Stimulated activated naive CD8-positive, alpha-beta T cell treated with anti-CD3 and anti-CD28 coated beads, Interleukin-15, Interleukin-2, amounts not matched to agents 100 ng/mL and 50 ng/mL, for 24 hours (primary cell): ENCODE data around the gene GPR68.
A peak's percentile ranks its signal among the peaks of the same experiment; 100 is the strongest.
"Not testable (repeated sequence)": the region's sequence is repeated elsewhere in the genome, so short reads cannot be mapped to it uniquely, and the experiment has no call there.

ENCODE experiments used
- H3K27ac Mint-ChIP-seq: one replicate; pipeline ENCODE4 v1.8.0; 2021; ENCODE audit warnings: mild to moderate bottlenecking, mixed read lengths
- H3K27me3 Mint-ChIP-seq: one replicate; pipeline ENCODE4 v1.8.0; 2021; ENCODE audit warnings: mixed read lengths
- H3K36me3 Mint-ChIP-seq: one replicate; pipeline ENCODE4 v1.8.0; 2021; ENCODE audit warnings: low read depth, mixed read lengths
- H3K4me1 Mint-ChIP-seq: one replicate; pipeline ENCODE4 v1.8.0; 2021; ENCODE audit warnings: low read depth, mixed read lengths
- H3K4me3 Mint-ChIP-seq: one replicate; pipeline ENCODE4 v1.8.0; 2021; ENCODE audit warnings: mild to moderate bottlenecking, mixed read lengths
- H3K9me3 Mint-ChIP-seq: one replicate; pipeline ENCODE4 v1.8.0; 2021; ENCODE audit warnings: mixed read lengths

Gene GPR68

DNA sequence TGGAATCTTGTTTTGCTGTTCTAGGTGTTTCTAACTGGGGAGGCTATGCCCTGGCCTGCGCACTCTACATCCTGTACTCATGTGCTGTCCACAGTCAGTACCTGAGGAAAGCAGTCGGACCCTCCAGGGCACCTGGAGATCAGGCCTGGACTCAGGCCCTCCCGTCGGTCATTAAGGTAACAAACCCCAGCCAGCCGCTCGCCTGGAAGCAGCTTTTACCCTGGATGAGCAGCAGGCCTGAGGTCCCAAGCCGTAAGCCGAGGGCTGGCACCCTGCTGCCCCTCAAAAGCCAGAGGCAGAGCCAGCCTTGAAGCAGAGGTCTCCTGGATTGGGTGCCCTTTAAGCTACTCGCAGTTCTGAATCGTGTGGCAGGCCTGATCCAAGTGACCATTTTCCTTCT is 29.1 kb downstream of the GPR68 start:
- peak overlapping the region; percentile 58 for H3K27ac Mint-ChIP-seq
- peaks cover 54% of the 10 kb centered on the region for H3K36me3 Mint-ChIP-seq
- no peaks in the 10 kb centered on the region for H3K4me1 Mint-ChIP-seq
- H3K4me3 Mint-ChIP-seq, result no peak overlapping the region
- no peaks in the 10 kb centered on the region for H3K27me3 Mint-ChIP-seq
- H3K9me3 Mint-ChIP-seq, result no peaks in the 10 kb centered on the region

DNA sequence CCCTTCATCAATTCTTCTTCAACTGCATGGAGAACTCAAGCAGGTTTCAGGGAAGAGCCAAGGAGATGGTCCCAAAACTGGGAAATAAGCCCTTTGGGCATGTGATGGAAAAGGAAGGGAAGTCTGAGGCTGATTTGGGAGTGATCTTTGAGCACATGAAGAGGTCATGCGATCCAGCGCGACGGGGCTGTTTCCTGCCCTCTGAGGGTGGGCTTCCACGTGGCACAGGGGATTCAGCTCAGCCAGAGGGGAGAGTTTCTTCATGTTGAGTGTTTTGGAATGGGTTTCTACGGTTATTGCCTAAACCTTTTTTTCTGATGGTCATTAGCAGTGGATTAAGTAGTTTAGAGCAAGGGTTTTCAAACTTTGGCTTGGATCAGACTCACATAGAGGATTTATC is 30.2 kb downstream of the GPR68 start:
- H3K4me3 Mint-ChIP-seq, result no peak overlapping the region
- peaks cover 56% of the 10 kb centered on the region for H3K36me3 Mint-ChIP-seq
- H3K4me1 Mint-ChIP-seq, result no peaks in the 10 kb centered on the region
- no peaks in the 10 kb centered on the region for H3K27me3 Mint-ChIP-seq
- no peak overlapping the region for H3K27ac Mint-ChIP-seq
- H3K9me3 Mint-ChIP-seq, result no peaks in the 10 kb centered on the region

DNA sequence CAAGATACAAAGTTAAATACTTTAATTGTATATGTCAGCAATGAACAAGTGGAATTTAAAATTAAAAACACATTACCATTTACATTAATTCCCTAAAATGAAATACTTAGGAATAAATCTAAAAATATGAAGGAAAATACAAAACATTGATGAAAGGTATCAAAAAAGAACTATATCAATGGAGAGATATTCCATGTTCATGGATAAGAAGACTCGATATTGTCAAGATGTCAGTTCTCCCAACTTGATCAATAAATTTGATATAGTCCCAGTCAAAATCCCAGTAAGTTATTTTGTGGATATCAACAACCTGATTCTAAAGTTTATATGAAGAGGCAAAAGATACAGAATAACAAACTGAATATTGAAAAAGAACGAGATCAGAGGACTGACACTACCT is 33.5 kb downstream of the GPR68 start:
- H3K4me3 Mint-ChIP-seq, result no peak overlapping the region
- H3K27me3 Mint-ChIP-seq, result no peaks in the 10 kb centered on the region
- no peak overlapping the region for H3K27ac Mint-ChIP-seq
- peaks cover 15% of the 10 kb centered on the region for H3K4me1 Mint-ChIP-seq
- H3K36me3 Mint-ChIP-seq, result peaks cover 66% of the 10 kb centered on the region
- H3K9me3 Mint-ChIP-seq, result no peaks in the 10 kb centered on the region

DNA sequence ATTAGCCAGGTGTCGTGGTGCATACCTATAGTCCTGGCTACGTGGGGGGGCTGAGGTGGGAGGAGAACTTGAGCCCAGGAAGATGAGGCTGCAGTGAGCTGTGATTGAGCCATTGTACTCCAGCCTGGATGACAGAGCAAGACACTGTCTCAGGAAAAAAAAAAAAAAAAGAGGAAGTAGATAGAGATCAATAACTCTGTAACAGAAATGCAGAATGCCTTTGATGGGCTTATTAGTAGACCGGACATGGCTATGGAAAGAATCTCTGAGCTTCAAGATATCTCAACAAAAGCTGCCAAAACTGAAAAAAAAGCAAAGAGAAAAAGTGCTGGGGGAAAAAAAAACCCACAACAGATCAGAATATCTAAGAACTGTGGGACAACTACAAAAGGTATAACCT is 37.5 kb downstream of the GPR68 start:
- Mint-ChIP-seq H3K36me3 (peaks cover 81% of the 10 kb centered on the region), H3K27me3 (no peaks in the 10 kb centered on the region), H3K4me1 (peaks cover 45% of the 10 kb centered on the region), H3K4me3 (no peak overlapping the region), H3K27ac (peak overlapping the region; percentile 23), H3K9me3 (no peaks in the 10 kb centered on the region)

DNA sequence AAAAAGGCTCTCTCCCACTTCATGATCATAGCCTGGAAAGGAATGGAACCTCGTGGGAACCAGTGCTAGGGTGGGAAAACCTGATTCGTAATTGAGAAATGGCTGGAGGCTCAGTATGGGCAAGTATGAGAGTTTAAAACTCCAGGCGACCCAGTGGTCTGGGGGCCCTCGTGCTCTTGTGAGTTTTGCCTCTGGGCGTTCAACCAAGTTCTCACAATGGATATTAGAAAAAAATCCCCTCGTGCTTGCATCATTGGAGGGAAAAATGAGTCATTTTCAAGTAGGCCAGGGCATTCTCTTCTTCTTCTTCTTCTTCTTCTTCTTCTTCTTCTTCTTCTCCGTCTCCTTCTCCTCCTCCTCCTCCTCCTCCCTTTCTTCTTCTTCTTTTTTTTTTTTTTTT is 39.0 kb downstream of the GPR68 start:
- H3K36me3 Mint-ChIP-seq, result peaks cover 74% of the 10 kb centered on the region
- H3K9me3 Mint-ChIP-seq, result peaks cover 4% of the 10 kb centered on the region
- H3K4me3 Mint-ChIP-seq, result peak overlapping the region; percentile 0
- peaks cover 46% of the 10 kb centered on the region for H3K4me1 Mint-ChIP-seq
- H3K27me3 Mint-ChIP-seq, result no peaks in the 10 kb centered on the region
- peak overlapping the region; percentile 53 for H3K27ac Mint-ChIP-seq

DNA sequence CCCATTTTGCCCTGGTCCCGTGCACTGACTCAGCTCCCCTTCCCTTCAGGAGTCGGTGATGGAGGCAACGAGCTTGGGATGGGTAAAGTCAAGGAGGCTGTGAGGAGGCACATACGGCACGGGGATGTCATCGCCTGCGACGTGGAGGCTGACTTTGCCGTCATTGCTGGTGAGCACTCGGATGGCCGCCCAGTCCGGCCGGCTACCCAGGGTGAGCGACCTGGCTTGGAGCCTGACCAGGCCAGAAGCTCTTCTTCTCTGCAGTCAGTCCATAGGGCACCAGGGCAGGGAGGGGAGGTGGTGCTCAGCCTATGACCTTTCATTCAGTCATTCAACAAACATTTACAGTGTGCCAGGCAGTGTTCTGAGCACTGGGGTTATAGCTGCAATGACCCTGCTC is 39.8 kb downstream of the GPR68 start:
- peaks cover 4% of the 10 kb centered on the region for H3K9me3 Mint-ChIP-seq
- peaks cover 46% of the 10 kb centered on the region for H3K4me1 Mint-ChIP-seq
- peak overlapping the region; percentile 53 for H3K27ac Mint-ChIP-seq
- H3K4me3 Mint-ChIP-seq, result peak overlapping the region; percentile 0
- H3K27me3 Mint-ChIP-seq, result no peaks in the 10 kb centered on the region
- peaks cover 77% of the 10 kb centered on the region for H3K36me3 Mint-ChIP-seq

DNA sequence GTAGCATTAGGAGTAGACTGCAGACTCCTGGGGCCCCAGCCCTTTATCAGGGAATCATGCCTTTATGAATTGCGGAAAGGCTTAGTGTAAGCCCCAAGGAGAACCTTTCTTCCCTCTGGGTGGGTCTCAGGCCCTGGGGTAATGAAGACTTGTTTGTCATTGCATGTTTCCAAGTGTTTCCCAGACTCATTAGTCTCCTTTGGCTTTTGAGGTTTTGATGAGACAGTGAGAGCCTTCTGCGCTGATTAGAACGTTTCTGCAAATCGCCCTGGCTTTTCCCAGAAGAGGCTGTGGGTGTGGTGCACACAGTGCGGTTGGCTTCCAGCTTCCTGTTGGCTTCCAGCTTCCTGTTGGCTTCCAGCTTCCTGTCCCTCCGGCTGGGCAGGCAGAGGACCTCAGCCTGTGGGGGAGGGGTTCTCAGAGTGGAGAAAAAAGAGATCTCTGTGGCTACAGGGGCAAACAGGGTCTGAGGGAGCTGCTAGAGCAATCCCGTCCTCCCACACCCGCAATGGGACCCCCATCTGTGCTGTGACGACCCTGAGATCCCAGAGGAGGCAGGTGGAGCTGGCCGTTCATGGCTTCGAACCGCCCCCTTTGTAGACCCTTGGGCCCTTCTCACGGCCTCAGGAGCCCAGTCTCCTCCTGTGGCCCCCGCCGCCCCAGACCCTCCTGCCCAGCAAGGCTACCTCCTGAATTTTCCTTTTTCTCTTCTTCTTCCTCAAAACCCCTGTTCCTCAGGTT is 42.1 kb downstream of the GPR68 start:
- Mint-ChIP-seq H3K4me3 (no peak overlapping the region), H3K9me3 (peaks cover 4% of the 10 kb centered on the region), H3K4me1 (peaks cover 47% of the 10 kb centered on the region), H3K27ac (peak overlapping the region; percentile 68), H3K27me3 (no peaks in the 10 kb centered on the region), H3K36me3 (peaks cover 71% of the 10 kb centered on the region)

DNA sequence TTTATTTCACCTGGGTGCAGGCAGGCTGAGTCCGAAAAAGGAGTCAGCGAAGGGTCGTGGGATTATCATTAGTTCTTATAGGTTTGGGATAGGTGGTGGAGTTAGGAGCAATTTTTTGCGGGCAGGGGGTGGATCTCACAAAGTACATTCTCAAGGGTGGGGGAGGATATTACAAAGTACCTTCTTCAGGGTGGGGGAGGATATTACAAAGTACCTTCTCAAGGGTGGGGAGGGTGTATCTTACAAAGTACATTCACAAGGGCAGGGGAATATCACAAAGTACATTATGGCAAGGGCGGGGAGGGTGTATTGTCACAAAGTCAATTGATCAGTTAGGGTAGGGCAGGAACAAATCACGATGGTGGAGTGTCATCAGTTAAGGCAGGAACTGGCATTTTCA is 43.7 kb downstream of the GPR68 start:
- H3K27me3 Mint-ChIP-seq, H3K27ac Mint-ChIP-seq, H3K4me3 Mint-ChIP-seq, H3K9me3 Mint-ChIP-seq: not testable (repeated sequence)
- Mint-ChIP-seq H3K36me3 (peaks cover 71% of the 10 kb centered on the region), H3K4me1 (peaks cover 33% of the 10 kb centered on the region)

DNA sequence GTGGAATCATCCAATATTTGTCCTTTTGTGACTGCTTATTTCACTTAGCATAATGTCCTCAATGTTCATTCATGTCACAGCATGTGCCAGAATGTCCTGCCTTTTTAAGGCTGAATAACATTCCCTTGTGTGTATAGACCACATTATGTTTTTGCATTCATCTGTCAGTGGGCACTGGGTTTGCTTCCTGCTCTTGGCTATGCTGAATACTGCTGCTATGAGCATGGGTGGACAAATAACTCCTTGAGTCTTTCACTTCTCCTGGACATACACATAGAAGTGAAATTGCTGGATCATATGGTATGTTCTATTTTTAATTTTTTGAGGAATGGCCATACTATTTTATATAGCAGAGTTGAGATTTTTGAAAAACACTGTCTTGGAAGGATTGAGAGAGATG is 46.9 kb downstream of the GPR68 start:
- H3K4me1 Mint-ChIP-seq, result peaks cover 27% of the 10 kb centered on the region
- H3K4me3 Mint-ChIP-seq, result no peak overlapping the region
- peaks cover 4% of the 10 kb centered on the region for H3K9me3 Mint-ChIP-seq
- H3K27ac Mint-ChIP-seq, result peak overlapping the region; percentile 8
- no peaks in the 10 kb centered on the region for H3K27me3 Mint-ChIP-seq
- peaks cover 58% of the 10 kb centered on the region for H3K36me3 Mint-ChIP-seq

DNA sequence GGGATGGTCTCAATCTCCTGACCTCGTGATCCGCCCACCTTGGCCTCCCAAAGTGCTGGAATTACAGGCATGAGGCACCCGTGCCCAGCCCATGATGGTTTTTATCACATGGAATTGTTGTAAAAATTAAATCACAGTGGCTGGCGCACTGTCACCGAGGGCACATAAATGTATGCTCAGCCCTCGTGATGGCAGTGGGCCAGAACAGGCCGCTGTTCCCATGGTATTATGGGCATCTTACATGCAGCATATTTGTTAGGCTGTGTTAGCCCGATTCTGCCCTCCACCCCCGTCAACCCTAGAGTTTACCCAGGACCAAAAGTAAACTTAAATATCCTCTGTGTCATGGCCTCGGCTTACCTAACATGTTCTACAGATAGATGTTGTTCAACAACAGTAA is 48.6 kb downstream of the GPR68 start:
- Mint-ChIP-seq H3K27ac (no peak overlapping the region), H3K4me3 (no peak overlapping the region), H3K36me3 (peaks cover 65% of the 10 kb centered on the region), H3K27me3 (no peaks in the 10 kb centered on the region), H3K9me3 (peaks cover 2% of the 10 kb centered on the region), H3K4me1 (peaks cover 20% of the 10 kb centered on the region)

DNA sequence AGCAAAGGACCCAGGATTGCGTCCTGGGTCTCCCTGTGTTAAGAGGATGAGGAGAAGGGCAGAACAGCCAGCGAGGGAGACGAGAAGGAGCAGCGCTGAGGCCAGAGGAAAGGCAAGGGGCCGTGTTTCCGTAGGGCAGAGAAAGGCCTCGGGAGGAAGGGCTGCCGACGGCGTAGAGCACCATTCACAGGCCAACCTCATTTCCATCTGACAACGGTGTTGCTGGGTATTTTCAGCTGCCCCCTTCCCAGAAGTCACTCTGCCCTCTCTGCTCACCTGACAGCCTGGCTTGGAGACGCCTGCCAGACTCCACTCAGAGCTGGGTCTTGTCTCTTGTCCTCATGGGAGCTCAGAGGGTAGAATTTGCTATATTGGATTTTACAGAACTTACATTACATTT is 51.4 kb downstream of the GPR68 start:
- peaks cover 70% of the 10 kb centered on the region for H3K36me3 Mint-ChIP-seq
- no peaks in the 10 kb centered on the region for H3K27me3 Mint-ChIP-seq
- H3K9me3 Mint-ChIP-seq, result no peaks in the 10 kb centered on the region
- no peak overlapping the region for H3K27ac Mint-ChIP-seq
- H3K4me1 Mint-ChIP-seq, result peaks cover 20% of the 10 kb centered on the region
- no peak overlapping the region for H3K4me3 Mint-ChIP-seq

DNA sequence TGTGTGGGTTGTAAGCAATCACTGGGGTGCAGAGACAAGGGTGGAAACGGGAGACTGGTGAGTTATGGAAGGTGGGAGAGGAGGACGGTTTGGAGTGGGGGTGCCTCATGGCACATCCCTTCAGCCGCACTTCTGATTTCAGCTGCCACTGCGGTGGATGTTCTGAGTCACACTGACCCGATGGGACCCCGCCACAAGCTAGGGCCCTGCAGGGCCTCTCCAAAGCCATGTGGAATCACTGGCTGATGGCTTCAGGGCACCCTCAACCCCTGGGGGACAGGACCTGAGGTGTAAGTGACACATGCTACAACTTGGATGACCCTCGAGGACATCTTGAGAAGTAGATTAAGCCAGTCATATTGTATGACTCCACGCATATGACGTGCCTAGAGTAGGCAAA is 53.7 kb downstream of the GPR68 start:
- no peaks in the 10 kb centered on the region for H3K27me3 Mint-ChIP-seq
- peaks cover 16% of the 10 kb centered on the region for H3K4me1 Mint-ChIP-seq
- no peak overlapping the region for H3K4me3 Mint-ChIP-seq
- H3K36me3 Mint-ChIP-seq, result peaks cover 66% of the 10 kb centered on the region
- no peak overlapping the region for H3K27ac Mint-ChIP-seq
- H3K9me3 Mint-ChIP-seq, result no peaks in the 10 kb centered on the region

DNA sequence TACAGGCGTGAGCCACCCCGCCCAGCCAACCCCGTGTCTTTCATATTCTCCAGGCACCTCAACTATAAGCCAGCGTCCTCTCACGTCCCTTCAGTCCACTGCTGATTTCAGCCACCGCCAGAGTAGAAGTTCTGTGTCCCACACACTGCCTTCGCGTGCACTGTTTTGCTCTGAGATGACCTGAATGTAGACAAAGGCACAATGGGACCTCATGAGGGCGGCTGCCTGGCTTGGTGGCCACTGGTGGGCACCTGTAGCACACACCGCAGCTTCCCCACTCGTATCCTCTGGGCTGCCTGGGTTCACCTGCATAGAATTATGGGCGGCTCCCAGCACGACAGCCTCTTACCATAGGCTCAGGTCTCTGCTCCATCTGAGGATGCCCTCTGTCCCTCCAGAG is 57.2 kb downstream of the GPR68 start:
- H3K36me3 Mint-ChIP-seq, result peaks cover 62% of the 10 kb centered on the region
- no peak overlapping the region for H3K4me3 Mint-ChIP-seq
- H3K4me1 Mint-ChIP-seq, result no peaks in the 10 kb centered on the region
- no peak overlapping the region for H3K27ac Mint-ChIP-seq
- no peaks in the 10 kb centered on the region for H3K27me3 Mint-ChIP-seq
- H3K9me3 Mint-ChIP-seq, result no peaks in the 10 kb centered on the region

DNA sequence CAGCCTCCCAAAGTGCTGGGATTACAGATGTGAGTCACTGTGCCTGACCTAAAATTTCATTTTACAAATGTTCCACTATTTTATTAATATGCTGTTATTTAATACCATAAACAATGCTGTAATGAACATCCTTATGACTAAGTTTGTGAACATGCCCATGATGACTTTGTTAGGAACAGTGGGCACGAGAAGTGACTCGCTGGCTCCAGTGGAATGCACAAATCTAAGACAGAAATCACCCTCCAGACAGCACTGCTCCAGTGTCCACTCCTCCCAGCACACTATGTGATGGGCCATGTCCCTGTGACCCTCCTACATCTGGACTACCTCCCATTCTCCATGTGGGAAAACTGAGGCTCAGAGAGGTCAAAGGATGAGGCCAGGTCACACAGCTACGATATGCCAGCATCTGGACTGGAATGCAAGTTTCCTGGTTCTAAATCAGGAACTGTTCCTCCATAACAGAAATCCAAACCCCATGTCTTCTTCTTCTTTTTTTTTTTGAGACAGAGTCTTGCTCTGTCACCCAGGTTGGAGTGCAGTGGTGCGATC is 57.9 kb downstream of the GPR68 start:
- Mint-ChIP-seq H3K4me3 (no peak overlapping the region), H3K36me3 (peaks cover 55% of the 10 kb centered on the region), H3K4me1 (no peaks in the 10 kb centered on the region), H3K27ac (no peak overlapping the region), H3K9me3 (no peaks in the 10 kb centered on the region), H3K27me3 (no peaks in the 10 kb centered on the region)

DNA sequence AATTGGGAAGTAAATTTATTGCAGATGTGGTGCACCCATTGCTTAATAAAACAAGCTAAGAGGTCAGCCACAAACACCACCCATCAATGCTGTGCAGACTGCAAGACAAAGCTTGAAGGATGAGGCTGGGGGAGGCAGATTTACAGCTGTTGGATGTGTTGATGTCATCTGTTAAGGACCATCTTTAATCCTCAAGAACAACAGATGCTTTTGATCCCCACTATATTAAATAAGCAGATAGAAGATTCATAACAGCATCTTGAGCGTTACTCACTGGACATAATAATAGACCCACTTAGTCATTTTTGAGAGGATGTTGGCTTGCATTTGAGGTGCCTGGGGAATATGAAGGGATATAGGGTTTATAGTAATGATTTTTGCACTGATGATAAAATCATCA is 58.8 kb downstream of the GPR68 start:
- H3K36me3 Mint-ChIP-seq, result peaks cover 53% of the 10 kb centered on the region
- H3K4me3 Mint-ChIP-seq, result no peak overlapping the region
- no peak overlapping the region for H3K27ac Mint-ChIP-seq
- H3K27me3 Mint-ChIP-seq, result no peaks in the 10 kb centered on the region
- H3K4me1 Mint-ChIP-seq, result no peaks in the 10 kb centered on the region
- no peaks in the 10 kb centered on the region for H3K9me3 Mint-ChIP-seq

DNA sequence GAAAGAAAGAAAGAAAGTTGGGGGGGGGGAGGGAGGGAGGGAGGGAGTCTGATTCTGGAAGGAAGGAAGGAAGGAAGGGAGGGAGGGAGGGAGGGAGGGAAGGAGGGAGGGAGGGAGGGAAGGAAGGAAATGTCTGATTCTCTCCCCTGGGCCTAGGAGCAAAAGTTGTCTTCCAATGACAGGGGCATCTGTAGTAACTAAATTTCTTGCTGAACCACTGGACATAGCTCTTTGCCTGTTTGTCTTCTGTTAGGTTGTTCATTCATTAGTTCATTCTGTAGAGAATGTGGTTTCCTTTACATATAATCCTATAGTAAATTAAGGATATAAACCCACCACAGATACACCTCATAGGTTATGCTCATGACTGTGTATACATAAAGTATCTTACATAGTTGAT is 59.9 kb downstream of the GPR68 start:
- Mint-ChIP-seq H3K4me1 (no peaks in the 10 kb centered on the region), H3K36me3 (peaks cover 47% of the 10 kb centered on the region), H3K27ac (no peak overlapping the region), H3K4me3 (no peak overlapping the region), H3K27me3 (no peaks in the 10 kb centered on the region), H3K9me3 (no peaks in the 10 kb centered on the region)
